ENCODE data around the gene ROBO4. TPM values are rescaled to one million over a fixed set of nuclear protein-coding genes. Genes with fewer than 3 reads are reported as not detected.

Gene ROBO4
- total RNA-seq, 1 donor from 2014 or later, result 0.25 TPM

- Histone ChIP-seq H3K27ac (ENCODE audit: low read depth, low read length) (no peak overlapping the region), H3K9ac (ENCODE audit: low read length) (no peak overlapping the region), H3K9me3 (ENCODE audit: insufficient read depth, low read depth, low read length) (peaks cover 5% of the 10 kb centered on the region), H3K4me1 (ENCODE audit: insufficient read depth, low read length) (peaks cover 11% of the 10 kb centered on the region), H3K4me3 (ENCODE audit: insufficient read depth, low read depth, low read length) (no peak overlapping the region), H3K4me2 (ENCODE audit: low read length) (no peak overlapping the region), H2AFZ (ENCODE audit: low read depth, low read length) (no peak overlapping the region), H3K79me2 (ENCODE audit: insufficient read depth, low read length) (no peaks in the 10 kb centered on the region), H4K20me1 (ENCODE audit: insufficient read depth, low read length) (no peaks in the 10 kb centered on the region), H3K27me3 (ENCODE audit: insufficient read depth, low read length) (peaks cover 39% of the 10 kb centered on the region), H3K36me3 (ENCODE audit: insufficient read depth, low read length) (no peaks in the 10 kb centered on the region)
- no peak for FAIRE-seq
- Mint-ChIP-seq H3K27me3 (ENCODE audit: low read depth, unreplicated experiment) (peaks cover 71% of the 10 kb centered on the region), H3K36me3 (ENCODE audit: low read depth, unreplicated experiment) (no peaks in the 10 kb centered on the region), H3K4me1 (ENCODE audit: low read depth, unreplicated experiment) (no peaks in the 10 kb centered on the region), H3K27ac (ENCODE audit: unreplicated experiment) (no peak overlapping the region), H3K9me3 (ENCODE audit: unreplicated experiment) (peaks cover 2% of the 10 kb centered on the region), H3K4me3 (ENCODE audit: unreplicated experiment) (no peak overlapping the region)
- TF ChIP-seq EZH2 (IDR thresholded peaks at IDR 0.05; ENCODE audit: insufficient read depth, low read length), result no peak
- TF ChIP-seq, protein P1, sequence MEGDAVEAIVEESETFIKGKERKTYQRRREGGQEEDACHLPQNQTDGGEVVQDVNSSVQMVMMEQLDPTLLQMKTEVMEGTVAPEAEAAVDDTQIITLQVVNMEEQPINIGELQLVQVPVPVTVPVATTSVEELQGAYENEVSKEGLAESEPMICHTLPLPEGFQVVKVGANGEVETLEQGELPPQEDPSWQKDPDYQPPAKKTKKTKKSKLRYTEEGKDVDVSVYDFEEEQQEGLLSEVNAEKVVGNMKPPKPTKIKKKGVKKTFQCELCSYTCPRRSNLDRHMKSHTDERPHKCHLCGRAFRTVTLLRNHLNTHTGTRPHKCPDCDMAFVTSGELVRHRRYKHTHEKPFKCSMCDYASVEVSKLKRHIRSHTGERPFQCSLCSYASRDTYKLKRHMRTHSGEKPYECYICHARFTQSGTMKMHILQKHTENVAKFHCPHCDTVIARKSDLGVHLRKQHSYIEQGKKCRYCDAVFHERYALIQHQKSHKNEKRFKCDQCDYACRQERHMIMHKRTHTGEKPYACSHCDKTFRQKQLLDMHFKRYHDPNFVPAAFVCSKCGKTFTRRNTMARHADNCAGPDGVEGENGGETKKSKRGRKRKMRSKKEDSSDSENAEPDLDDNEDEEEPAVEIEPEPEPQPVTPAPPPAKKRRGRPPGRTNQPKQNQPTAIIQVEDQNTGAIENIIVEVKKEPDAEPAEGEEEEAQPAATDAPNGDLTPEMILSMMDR (IDR thresholded peaks at IDR 0.05; ENCODE audit: insufficient read depth, low read depth, low read length), result no peak
- no peak for DNase-seq (ENCODE audit: low read depth)
Measured at GRCh38 chr11:124873951-124874350, 23.7 kb downstream of the ROBO4 start.

DNA sequence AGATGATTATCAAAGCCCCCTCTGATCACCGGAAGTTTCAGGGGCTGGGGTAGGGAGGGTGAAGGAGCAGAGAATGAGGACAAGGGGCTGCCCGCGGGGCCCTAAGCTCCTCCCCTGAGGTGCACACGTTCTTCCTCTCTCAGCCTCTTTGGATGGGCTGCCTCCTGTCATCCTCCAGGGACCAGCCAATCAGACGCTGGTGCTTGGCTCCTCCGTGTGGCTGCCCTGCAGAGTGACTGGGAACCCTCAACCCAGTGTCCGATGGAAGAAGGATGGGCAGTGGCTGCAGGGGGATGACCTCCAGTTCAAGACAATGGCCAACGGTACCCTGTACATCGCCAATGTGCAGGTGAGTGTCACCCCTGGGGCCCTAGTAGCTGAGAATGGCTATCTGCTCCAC, 24.9 kb downstream of the ROBO4 start:
- Histone ChIP-seq H3K4me1 (ENCODE audit: insufficient read depth, low read length) (peaks cover 14% of the 10 kb centered on the region), H3K4me3 (ENCODE audit: insufficient read depth, low read depth, low read length) (no peak overlapping the region), H3K27me3 (ENCODE audit: insufficient read depth, low read length) (peaks cover 51% of the 10 kb centered on the region), H3K9ac (ENCODE audit: low read length) (no peak overlapping the region), H4K20me1 (ENCODE audit: insufficient read depth, low read length) (no peaks in the 10 kb centered on the region), H3K9me3 (ENCODE audit: insufficient read depth, low read depth, low read length) (peaks cover 5% of the 10 kb centered on the region), H3K4me2 (ENCODE audit: low read length) (no peak overlapping the region), H2AFZ (ENCODE audit: low read depth, low read length) (no peak overlapping the region), H3K36me3 (ENCODE audit: insufficient read depth, low read length) (no peaks in the 10 kb centered on the region), H3K79me2 (ENCODE audit: insufficient read depth, low read length) (no peaks in the 10 kb centered on the region), H3K27ac (ENCODE audit: low read depth, low read length) (no peak overlapping the region)
- no peak overlapping the region for H3K27ac Mint-ChIP-seq (ENCODE audit: unreplicated experiment)
- no peaks in the 10 kb centered on the region for H3K4me1 Mint-ChIP-seq (ENCODE audit: low read depth, unreplicated experiment)
- DNase-seq (ENCODE audit: low read depth), result no peak
- FAIRE-seq, result no peak
- no peaks in the 10 kb centered on the region for H3K9me3 Mint-ChIP-seq (ENCODE audit: unreplicated experiment)
- TF ChIP-seq, protein P1 (IDR thresholded peaks at IDR 0.05; ENCODE audit: insufficient read depth, low read depth, low read length), result no peak
- peaks cover under 1% of the 10 kb centered on the region for H3K36me3 Mint-ChIP-seq (ENCODE audit: low read depth, unreplicated experiment)
- peaks cover 81% of the 10 kb centered on the region for H3K27me3 Mint-ChIP-seq (ENCODE audit: low read depth, unreplicated experiment)
- H3K4me3 Mint-ChIP-seq (ENCODE audit: unreplicated experiment), result no peak overlapping the region

GRCh38 chr11:124872280-124872679, 25.4 kb downstream of the ROBO4 start:
- H3K27me3 Mint-ChIP-seq (ENCODE audit: low read depth, unreplicated experiment), result peaks cover 85% of the 10 kb centered on the region

More at GRCh38 chr11:124872280-124872679, 25.4 kb downstream of the ROBO4 start:
- H3K4me1 Mint-ChIP-seq (ENCODE audit: low read depth, unreplicated experiment), result no peaks in the 10 kb centered on the region
- Histone ChIP-seq H3K9ac (ENCODE audit: low read length) (no peak overlapping the region), H4K20me1 (ENCODE audit: insufficient read depth, low read length) (no peaks in the 10 kb centered on the region), H3K79me2 (ENCODE audit: insufficient read depth, low read length) (no peaks in the 10 kb centered on the region), H2AFZ (ENCODE audit: low read depth, low read length) (no peak overlapping the region), H3K9me3 (ENCODE audit: insufficient read depth, low read depth, low read length) (peaks cover 5% of the 10 kb centered on the region), H3K36me3 (ENCODE audit: insufficient read depth, low read length) (no peaks in the 10 kb centered on the region), H3K27me3 (ENCODE audit: insufficient read depth, low read length) (peaks cover 54% of the 10 kb centered on the region), H3K27ac (ENCODE audit: low read depth, low read length) (no peak overlapping the region), H3K4me3 (ENCODE audit: insufficient read depth, low read depth, low read length) (no peak overlapping the region), H3K4me1 (ENCODE audit: insufficient read depth, low read length) (peaks cover 14% of the 10 kb centered on the region), H3K4me2 (ENCODE audit: low read length) (no peak overlapping the region)
- H3K4me3 Mint-ChIP-seq (ENCODE audit: unreplicated experiment), result no peak overlapping the region
- H3K27ac Mint-ChIP-seq (ENCODE audit: unreplicated experiment), result no peak overlapping the region
- peaks cover 1% of the 10 kb centered on the region for H3K36me3 Mint-ChIP-seq (ENCODE audit: low read depth, unreplicated experiment)
- TF ChIP-seq, protein P1 (IDR thresholded peaks at IDR 0.05; ENCODE audit: insufficient read depth, low read depth, low read length), result no peak
- no peak for FAIRE-seq
- no peaks in the 10 kb centered on the region for H3K9me3 Mint-ChIP-seq (ENCODE audit: unreplicated experiment)
- no peak for DNase-seq (ENCODE audit: low read depth)
